Suprapubic skin (tissue), 4 donors: Measurements from ENCODE around the gene HSPA13.

Experiments
- CTCF ChIP-seq, 2 donors: fragments of 200-600 bp in 1 of 2; fragments of 450-650 bp in 1 of 2; sonication (generic) in 1 of 2; IDR thresholded peaks; one replicate each; pipeline ENCODE4 v1.5.1; 2016 to 2019; ENCODE audit warnings: antibody characterized with exemption in 2 of 2, mild to moderate bottlenecking in 1 of 2, moderate library complexity in 1 of 2
- EP300 ChIP-seq: sonication (generic); formaldehyde crosslinking; IDR thresholded peaks from one replicate; pipeline ENCODE4 v1.6.1; 2017; ENCODE audit warnings: antibody characterized with exemption
- POLR2A ChIP-seq, 2 donors: fragments of 450-650 bp; IDR thresholded peaks; one replicate each; pipeline ENCODE4 v1.6.1; 2017; ENCODE audit warnings: antibody characterized with exemption in 2 of 2, mild to moderate bottlenecking in 2 of 2, moderate library complexity in 2 of 2
- POLR2AphosphoS5 ChIP-seq, 3 donors: sonication (generic); formaldehyde crosslinking; IDR thresholded peaks; one replicate each; pipeline ENCODE4 v1.6.1; 2017; ENCODE audit warnings: antibody characterized with exemption in 3 of 3

- TF ChIP-seq EP300 (no peak), POLR2AphosphoS5 (IDR thresholded peaks at IDR 0.05) (no peak), CTCF (IDR thresholded peaks at IDR 0.05) (no peak), POLR2A (IDR thresholded peaks at IDR 0.05) (no peak)
These were observed 5.3 kb upstream of the HSPA13 start for GRCh38 chr21:14388282-14388681.
